Measurements from ENCODE around the gene NPVF.

NPVF gene

GRCh38 chr7:25228386-25228785, at the start of gene NPVF:
NPVF (minus strand) TSS chr7:25228486; CDS start chr7:25228439, 47 bp downstream.
- H3K4me1 ChIP-seq (ENCODE audit: control insufficient read depth, insufficient read depth, low read length), result no peaks in the 10 kb centered on the region
- no peaks in the 10 kb centered on the region for H3K9me3 ChIP-seq (ENCODE audit: control insufficient read depth, insufficient read depth, low read length)
- no peaks in the 10 kb centered on the region for H3K27me3 ChIP-seq (ENCODE audit: control insufficient read depth, insufficient read depth, low read length)
- H3K27ac ChIP-seq (ENCODE audit: low read depth, low read length), result no peak within 1 kb of the TSS
- no peak within 1 kb of the TSS for H3K4me3 ChIP-seq (ENCODE audit: low read depth, low read length)
- no peaks in the 10 kb centered on the region for H3K36me3 ChIP-seq (ENCODE audit: control insufficient read depth, insufficient read depth, low read length)
- no peak within 1 kb of the TSS for H3K9ac ChIP-seq (ENCODE audit: low read depth, low read length)

- no peak overlapping the region for H3K9ac ChIP-seq (ENCODE audit: low read depth, low read length)
- no peaks in the 10 kb centered on the region for H3K4me1 ChIP-seq (ENCODE audit: control insufficient read depth, insufficient read depth, low read length)
- no peak overlapping the region for H3K4me3 ChIP-seq (ENCODE audit: low read depth, low read length)
- H3K27me3 ChIP-seq (ENCODE audit: control insufficient read depth, insufficient read depth, low read length), result no peaks in the 10 kb centered on the region
- H3K36me3 ChIP-seq (ENCODE audit: control insufficient read depth, insufficient read depth, low read length), result no peaks in the 10 kb centered on the region
- H3K27ac ChIP-seq (ENCODE audit: low read depth, low read length), result no peak overlapping the region
- H3K9me3 ChIP-seq (ENCODE audit: control insufficient read depth, insufficient read depth, low read length), result no peaks in the 10 kb centered on the region
Measured at GRCh38 chr7:25272265-25272664, 44.0 kb upstream of the NPVF start.

- H3K27me3 ChIP-seq (ENCODE audit: control insufficient read depth, insufficient read depth, low read length), result no peaks in the 10 kb centered on the region
- no peaks in the 10 kb centered on the region for H3K9me3 ChIP-seq (ENCODE audit: control insufficient read depth, insufficient read depth, low read length)
- H3K36me3 ChIP-seq (ENCODE audit: control insufficient read depth, insufficient read depth, low read length), result no peaks in the 10 kb centered on the region
- H3K27ac ChIP-seq (ENCODE audit: low read depth, low read length), result no peak overlapping the region
- no peak overlapping the region for H3K4me3 ChIP-seq (ENCODE audit: low read depth, low read length)
- no peak overlapping the region for H3K9ac ChIP-seq (ENCODE audit: low read depth, low read length)
- H3K4me1 ChIP-seq (ENCODE audit: control insufficient read depth, insufficient read depth, low read length), result no peaks in the 10 kb centered on the region
Measured at GRCh38 chr7:25263337-25263736, 35.1 kb upstream of the NPVF start.

GRCh38 chr7:25262586-25262985, 34.3 kb upstream of the NPVF start:
- H3K9me3 ChIP-seq (ENCODE audit: control insufficient read depth, insufficient read depth, low read length), result no peaks in the 10 kb centered on the region
- H3K4me1 ChIP-seq (ENCODE audit: control insufficient read depth, insufficient read depth, low read length), result no peaks in the 10 kb centered on the region
- no peak overlapping the region for H3K27ac ChIP-seq (ENCODE audit: low read depth, low read length)
- H3K27me3 ChIP-seq (ENCODE audit: control insufficient read depth, insufficient read depth, low read length), result no peaks in the 10 kb centered on the region
- H3K9ac ChIP-seq (ENCODE audit: low read depth, low read length), result no peak overlapping the region
- no peaks in the 10 kb centered on the region for H3K36me3 ChIP-seq (ENCODE audit: control insufficient read depth, insufficient read depth, low read length)
- no peak overlapping the region for H3K4me3 ChIP-seq (ENCODE audit: low read depth, low read length)

GRCh38 chr7:25261545-25262140, 33.4 kb upstream of the NPVF start:
- no peak overlapping the region for H3K27ac ChIP-seq (ENCODE audit: low read depth, low read length)
- no peaks in the 10 kb centered on the region for H3K36me3 ChIP-seq (ENCODE audit: control insufficient read depth, insufficient read depth, low read length)
- no peaks in the 10 kb centered on the region for H3K4me1 ChIP-seq (ENCODE audit: control insufficient read depth, insufficient read depth, low read length)
- no peaks in the 10 kb centered on the region for H3K9me3 ChIP-seq (ENCODE audit: control insufficient read depth, insufficient read depth, low read length)
- no peaks in the 10 kb centered on the region for H3K27me3 ChIP-seq (ENCODE audit: control insufficient read depth, insufficient read depth, low read length)
- no peak overlapping the region for H3K4me3 ChIP-seq (ENCODE audit: low read depth, low read length)
- H3K9ac ChIP-seq (ENCODE audit: low read depth, low read length), result no peak overlapping the region

GRCh38 chr7:25260862-25261494, 32.7 kb upstream of the NPVF start:
- no peaks in the 10 kb centered on the region for H3K27me3 ChIP-seq (ENCODE audit: control insufficient read depth, insufficient read depth, low read length)
- no peaks in the 10 kb centered on the region for H3K4me1 ChIP-seq (ENCODE audit: control insufficient read depth, insufficient read depth, low read length)
- no peak overlapping the region for H3K27ac ChIP-seq (ENCODE audit: low read depth, low read length)
- H3K9ac ChIP-seq (ENCODE audit: low read depth, low read length), result no peak overlapping the region
- no peak overlapping the region for H3K4me3 ChIP-seq (ENCODE audit: low read depth, low read length)
- H3K9me3 ChIP-seq (ENCODE audit: control insufficient read depth, insufficient read depth, low read length), result no peaks in the 10 kb centered on the region
- no peaks in the 10 kb centered on the region for H3K36me3 ChIP-seq (ENCODE audit: control insufficient read depth, insufficient read depth, low read length)

- no peaks in the 10 kb centered on the region for H3K4me1 ChIP-seq (ENCODE audit: control insufficient read depth, insufficient read depth, low read length)
- H3K27me3 ChIP-seq (ENCODE audit: control insufficient read depth, insufficient read depth, low read length), result no peaks in the 10 kb centered on the region
- H3K27ac ChIP-seq (ENCODE audit: low read depth, low read length), result no peak overlapping the region
- H3K4me3 ChIP-seq (ENCODE audit: low read depth, low read length), result no peak overlapping the region
- no peak overlapping the region for H3K9ac ChIP-seq (ENCODE audit: low read depth, low read length)
- no peaks in the 10 kb centered on the region for H3K9me3 ChIP-seq (ENCODE audit: control insufficient read depth, insufficient read depth, low read length)
- no peaks in the 10 kb centered on the region for H3K36me3 ChIP-seq (ENCODE audit: control insufficient read depth, insufficient read depth, low read length)
Measured at GRCh38 chr7:25259487-25260243, 31.4 kb upstream of the NPVF start.

GRCh38 chr7:25256333-25256819, 28.1 kb upstream of the NPVF start:
- no peaks in the 10 kb centered on the region for H3K27me3 ChIP-seq (ENCODE audit: control insufficient read depth, insufficient read depth, low read length)
- no peak overlapping the region for H3K27ac ChIP-seq (ENCODE audit: low read depth, low read length)
- H3K9me3 ChIP-seq (ENCODE audit: control insufficient read depth, insufficient read depth, low read length), result no peaks in the 10 kb centered on the region
- H3K4me3 ChIP-seq (ENCODE audit: low read depth, low read length), result no peak overlapping the region
- H3K4me1 ChIP-seq (ENCODE audit: control insufficient read depth, insufficient read depth, low read length), result no peaks in the 10 kb centered on the region
- H3K9ac ChIP-seq (ENCODE audit: low read depth, low read length), result no peak overlapping the region
- no peaks in the 10 kb centered on the region for H3K36me3 ChIP-seq (ENCODE audit: control insufficient read depth, insufficient read depth, low read length)

GRCh38 chr7:25255611-25256332, 27.5 kb upstream of the NPVF start:
- no peak overlapping the region for H3K27ac ChIP-seq (ENCODE audit: low read depth, low read length)
- H3K9me3 ChIP-seq (ENCODE audit: control insufficient read depth, insufficient read depth, low read length), result no peaks in the 10 kb centered on the region
- H3K4me1 ChIP-seq (ENCODE audit: control insufficient read depth, insufficient read depth, low read length), result no peaks in the 10 kb centered on the region
- H3K4me3 ChIP-seq (ENCODE audit: low read depth, low read length), result no peak overlapping the region
- H3K36me3 ChIP-seq (ENCODE audit: control insufficient read depth, insufficient read depth, low read length), result no peaks in the 10 kb centered on the region
- no peak overlapping the region for H3K9ac ChIP-seq (ENCODE audit: low read depth, low read length)
- no peaks in the 10 kb centered on the region for H3K27me3 ChIP-seq (ENCODE audit: control insufficient read depth, insufficient read depth, low read length)

GRCh38 chr7:25254604-25255003, 26.3 kb upstream of the NPVF start:
- Histone ChIP-seq H3K9me3 (ENCODE audit: control insufficient read depth, insufficient read depth, low read length) (no peaks in the 10 kb centered on the region), H3K9ac (ENCODE audit: low read depth, low read length) (no peak overlapping the region), H3K27me3 (ENCODE audit: control insufficient read depth, insufficient read depth, low read length) (no peaks in the 10 kb centered on the region), H3K4me3 (ENCODE audit: low read depth, low read length) (no peak overlapping the region), H3K4me1 (ENCODE audit: control insufficient read depth, insufficient read depth, low read length) (no peaks in the 10 kb centered on the region), H3K27ac (ENCODE audit: low read depth, low read length) (no peak overlapping the region), H3K36me3 (ENCODE audit: control insufficient read depth, insufficient read depth, low read length) (no peaks in the 10 kb centered on the region)
